Measurements from ENCODE around the gene MAPK6. TPM values are rescaled to one million over a fixed set of nuclear protein-coding genes. Genes with fewer than 3 reads are reported as not detected.

The MAPK6 gene
- total RNA-seq, 1 donor from 2014 or later: 67.2 TPM

DNA sequence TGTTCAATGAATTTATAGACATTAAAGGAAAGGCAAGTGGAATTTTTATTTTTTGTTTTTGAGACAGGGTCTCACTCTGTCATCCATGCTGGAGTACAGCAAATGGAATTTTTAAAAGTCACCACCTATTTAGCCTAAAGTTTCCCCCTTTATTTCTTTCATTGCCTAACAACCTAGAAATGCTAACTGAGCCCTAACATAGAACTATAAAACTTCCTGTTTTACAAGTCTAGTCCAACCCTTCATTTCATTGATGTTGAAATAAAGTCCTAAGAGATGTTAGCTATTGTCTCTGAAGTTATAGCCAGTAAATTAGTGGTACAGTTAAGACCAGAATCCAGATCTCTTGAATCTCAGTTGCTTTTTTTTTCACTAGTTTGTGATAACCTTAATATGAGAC lies 39.0 kb downstream of the MAPK6 start:
- Histone ChIP-seq H3K4me3 (ENCODE audit: low read depth, low read length) (no peak overlapping the region), H3K36me3 (ENCODE audit: control insufficient read depth, insufficient read depth, low read length) (no peaks in the 10 kb centered on the region), H3K27me3 (ENCODE audit: control insufficient read depth, insufficient read depth, low read length) (no peaks in the 10 kb centered on the region)
- TF ChIP-seq CTCF (IDR thresholded peaks at IDR 0.05; ENCODE audit: insufficient read depth, low read length, poor library complexity, severe bottlenecking): no peak
- no peak for DNase-seq (ENCODE audit: low read depth)

GRCh38 chr15:52060501-52060900 lies 41.5 kb downstream of the MAPK6 start:
- H3K36me3 ChIP-seq (ENCODE audit: control insufficient read depth, insufficient read depth, low read length): no peaks in the 10 kb centered on the region
- no peaks in the 10 kb centered on the region for H3K27me3 ChIP-seq (ENCODE audit: control insufficient read depth, insufficient read depth, low read length)
- DNase-seq (ENCODE audit: low read depth): no peak
- TF ChIP-seq CTCF (IDR thresholded peaks at IDR 0.05; ENCODE audit: insufficient read depth, low read length, poor library complexity, severe bottlenecking): no peak
- no peak overlapping the region for H3K4me3 ChIP-seq (ENCODE audit: low read depth, low read length)

- no peak for TF ChIP-seq CTCF (IDR thresholded peaks at IDR 0.05; ENCODE audit: insufficient read depth, low read length, poor library complexity, severe bottlenecking)
- Histone ChIP-seq H3K27me3 (ENCODE audit: control insufficient read depth, insufficient read depth, low read length) (no peaks in the 10 kb centered on the region), H3K36me3 (ENCODE audit: control insufficient read depth, insufficient read depth, low read length) (no peaks in the 10 kb centered on the region), H3K4me3 (ENCODE audit: low read depth, low read length) (no peak overlapping the region)
- no peak for DNase-seq (ENCODE audit: low read depth)
These were observed 48.0 kb downstream of the MAPK6 start for GRCh38 chr15:52066842-52067544.

GRCh38 chr15:52067545-52067926 lies 48.5 kb downstream of the MAPK6 start:
- DNase-seq (ENCODE audit: low read depth): no peak

GRCh38 chr15:52068004-52068615 lies 49.1 kb downstream of the MAPK6 start:
- Histone ChIP-seq H3K4me3 (ENCODE audit: low read depth, low read length) (no peak overlapping the region), H3K36me3 (ENCODE audit: control insufficient read depth, insufficient read depth, low read length) (no peaks in the 10 kb centered on the region), H3K27me3 (ENCODE audit: control insufficient read depth, insufficient read depth, low read length) (no peaks in the 10 kb centered on the region)
- DNase-seq (ENCODE audit: low read depth): no peak
- TF ChIP-seq CTCF (IDR thresholded peaks at IDR 0.05; ENCODE audit: insufficient read depth, low read length, poor library complexity, severe bottlenecking): no peak

More at GRCh38 chr15:52067545-52067926, 48.5 kb downstream of the MAPK6 start:
- Histone ChIP-seq H3K36me3 (ENCODE audit: control insufficient read depth, insufficient read depth, low read length) (no peaks in the 10 kb centered on the region), H3K4me3 (ENCODE audit: low read depth, low read length) (no peak overlapping the region), H3K27me3 (ENCODE audit: control insufficient read depth, insufficient read depth, low read length) (no peaks in the 10 kb centered on the region)
- TF ChIP-seq CTCF (IDR thresholded peaks at IDR 0.05; ENCODE audit: insufficient read depth, low read length, poor library complexity, severe bottlenecking): no peak
